Measurements from ENCODE around the gene BIK. TPM values are rescaled to one million over a fixed set of nuclear protein-coding genes. Genes with fewer than 3 reads are reported as not detected.
A peak's percentile ranks its signal among the peaks of the same experiment; 100 is the strongest.

The BIK gene
- total and polyA plus RNA-seq, 5 donors = 0.31 to 0.52 (median 0.33) TPM; not detected in 1

DNA sequence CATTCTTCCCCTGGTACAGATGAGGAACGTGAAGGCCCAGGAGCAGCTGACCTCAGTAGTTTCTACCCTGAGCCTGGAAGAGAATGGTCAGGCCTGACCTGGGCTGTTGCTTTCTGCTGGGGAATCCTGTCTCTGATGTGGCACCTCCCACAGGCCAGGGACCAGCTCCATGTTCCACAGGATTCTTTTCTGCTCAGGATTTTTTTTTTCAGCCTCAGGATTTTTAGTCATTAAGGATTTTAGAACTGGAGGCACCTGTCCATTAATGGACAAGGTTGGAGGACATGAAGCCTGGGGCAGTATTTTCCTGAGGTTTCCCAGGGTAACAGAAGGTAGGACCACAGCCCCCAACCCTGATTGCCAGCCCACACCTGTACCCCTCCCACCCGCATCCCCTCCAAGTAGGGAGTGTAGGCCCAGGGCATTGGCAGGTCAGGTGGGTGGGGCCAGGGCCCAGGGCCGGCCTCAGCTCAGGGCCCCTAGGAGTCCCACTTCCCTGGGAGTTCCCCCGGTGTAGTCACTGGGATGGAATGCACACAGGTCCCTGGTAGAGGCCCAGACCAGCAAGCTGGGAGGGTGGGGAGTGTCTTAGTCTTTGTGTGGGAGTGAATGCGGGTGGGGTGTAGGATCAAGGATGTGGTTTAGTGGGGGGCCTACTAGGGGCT, 16.1 kb downstream of the BIK start:
- intact Hi-C loops (cut with DNase I) = no loop called here
- DNase-seq (no peak), ATAC-seq (peak in 1 of 2 donors; percentile 30)
- WGBS = 57% methylated on average over 5 of the region's 5 CpGs
- H3K4me1 ChIP-seq (ENCODE audit: control insufficient read depth, insufficient read depth, low read length) = peaks cover 4% of the 10 kb centered on the region
- H3K9me3 ChIP-seq (ENCODE audit: control insufficient read depth, low read length) = no peaks in the 10 kb centered on the region
- H3K27me3 ChIP-seq (ENCODE audit: control insufficient read depth, insufficient read depth) = no peaks in the 10 kb centered on the region
- H3K4me3 ChIP-seq (ENCODE audit: low read length) = no peak overlapping the region
- H3K27ac ChIP-seq (ENCODE audit: low read length) = no peak overlapping the region

DNA sequence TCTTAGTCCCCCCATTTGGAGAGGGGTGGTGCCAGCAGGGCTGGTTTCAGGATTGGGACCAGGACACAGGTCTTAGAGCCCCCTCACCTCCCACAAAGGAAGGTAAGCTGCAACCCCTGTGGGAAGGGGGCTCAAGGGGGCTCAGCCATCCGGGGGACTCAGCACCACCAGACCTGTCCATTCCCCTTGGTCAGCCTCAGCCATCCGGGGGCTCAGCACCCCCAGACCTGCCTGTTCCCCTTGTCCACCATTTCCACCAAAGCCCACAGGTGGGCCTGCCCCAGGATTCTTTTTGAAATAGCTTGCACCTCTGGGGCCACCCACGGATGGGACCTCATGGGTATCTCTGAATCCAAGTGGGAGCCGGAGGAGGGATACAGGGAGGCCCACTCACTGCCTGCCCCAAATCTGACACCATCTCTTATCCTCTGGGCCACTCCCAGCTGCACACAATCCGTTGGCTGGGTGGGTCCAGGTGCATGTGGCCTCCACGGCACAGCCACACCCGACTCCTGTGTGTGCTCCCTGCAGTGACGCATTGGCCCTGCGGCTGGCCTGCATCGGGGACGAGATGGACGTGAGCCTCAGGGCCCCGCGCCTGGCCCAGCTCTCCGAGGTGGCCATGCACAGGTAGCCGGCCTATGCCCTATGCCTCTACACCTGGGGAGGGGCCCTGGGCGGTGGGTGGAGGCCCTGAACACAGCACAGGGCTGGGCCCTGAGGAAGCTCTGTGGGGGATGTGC, 16.8 kb downstream of the BIK start:
- H3K27ac ChIP-seq (ENCODE audit: low read length) = no peak overlapping the region
- intact Hi-C loops (cut with DNase I) = no loop called here
- ATAC-seq = no peak
- DNase-seq = no peak
- no peaks in the 10 kb centered on the region for H3K9me3 ChIP-seq (ENCODE audit: control insufficient read depth, low read length)
- 88% methylated on average over 17 of the region's 17 CpGs for WGBS
- no peaks in the 10 kb centered on the region for H3K27me3 ChIP-seq (ENCODE audit: control insufficient read depth, insufficient read depth)
- H3K4me1 ChIP-seq (ENCODE audit: control insufficient read depth, insufficient read depth, low read length) = peaks cover 7% of the 10 kb centered on the region
- no peak overlapping the region for H3K4me3 ChIP-seq (ENCODE audit: low read length)

DNA sequence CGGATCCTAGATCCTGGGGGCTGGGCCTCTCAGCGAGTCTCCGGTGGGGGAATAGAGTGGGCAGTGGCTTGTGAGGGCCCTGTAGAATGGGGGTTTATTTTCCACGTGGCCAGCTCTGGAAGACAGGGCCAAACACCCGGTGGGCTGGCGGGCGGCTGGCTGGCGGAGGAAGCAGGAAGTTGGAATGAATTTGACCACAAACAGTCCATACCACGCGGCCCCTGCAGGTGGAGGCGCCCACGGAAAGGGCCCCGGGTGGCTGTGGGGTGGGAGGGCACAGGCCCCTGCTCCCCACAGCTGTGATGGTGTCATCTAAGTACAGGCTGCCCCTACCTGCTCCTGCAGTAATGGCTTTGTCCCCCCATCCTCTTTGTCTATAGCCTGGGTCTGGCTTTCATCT, 17.6 kb downstream of the BIK start:
- WGBS = 63% methylated on average over 13 of the region's 13 CpGs
- H3K4me3 ChIP-seq (ENCODE audit: low read length) = no peak overlapping the region
- no peak overlapping the region for H3K27ac ChIP-seq (ENCODE audit: low read length)
- intact Hi-C loops (cut with DNase I) = no loop called here
- no peaks in the 10 kb centered on the region for H3K27me3 ChIP-seq (ENCODE audit: control insufficient read depth, insufficient read depth)
- ATAC-seq (no peak), DNase-seq (no peak)
- peaks cover 7% of the 10 kb centered on the region for H3K4me1 ChIP-seq (ENCODE audit: control insufficient read depth, insufficient read depth, low read length)
- no peaks in the 10 kb centered on the region for H3K9me3 ChIP-seq (ENCODE audit: control insufficient read depth, low read length)

DNA sequence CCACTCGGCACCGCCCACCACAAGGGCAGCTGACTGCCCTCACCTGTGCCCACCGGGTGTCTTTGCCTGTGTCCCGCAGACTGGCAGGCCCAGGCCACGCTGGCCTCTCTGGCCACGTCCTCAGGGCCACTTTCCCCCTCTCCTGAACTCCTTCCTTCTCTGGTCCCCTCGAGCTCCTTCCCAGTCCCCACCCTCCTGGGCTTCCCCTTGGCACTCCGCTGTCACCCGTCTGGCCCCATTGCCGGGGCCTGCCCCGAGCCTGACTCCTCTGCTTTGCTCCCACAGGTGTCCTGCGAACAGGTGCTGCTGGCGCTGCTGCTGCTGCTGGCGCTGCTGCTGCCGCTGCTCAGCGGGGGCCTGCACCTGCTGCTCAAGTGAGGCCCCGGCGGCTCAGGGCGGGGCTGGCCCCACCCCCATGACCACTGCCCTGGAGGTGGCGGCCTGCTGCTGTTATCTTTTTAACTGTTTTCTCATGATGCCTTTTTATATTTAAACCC, 18.4 kb downstream of the BIK start:
- 61% methylated on average over 20 of the region's 20 CpGs for WGBS
- ATAC-seq = no peak

DNA sequence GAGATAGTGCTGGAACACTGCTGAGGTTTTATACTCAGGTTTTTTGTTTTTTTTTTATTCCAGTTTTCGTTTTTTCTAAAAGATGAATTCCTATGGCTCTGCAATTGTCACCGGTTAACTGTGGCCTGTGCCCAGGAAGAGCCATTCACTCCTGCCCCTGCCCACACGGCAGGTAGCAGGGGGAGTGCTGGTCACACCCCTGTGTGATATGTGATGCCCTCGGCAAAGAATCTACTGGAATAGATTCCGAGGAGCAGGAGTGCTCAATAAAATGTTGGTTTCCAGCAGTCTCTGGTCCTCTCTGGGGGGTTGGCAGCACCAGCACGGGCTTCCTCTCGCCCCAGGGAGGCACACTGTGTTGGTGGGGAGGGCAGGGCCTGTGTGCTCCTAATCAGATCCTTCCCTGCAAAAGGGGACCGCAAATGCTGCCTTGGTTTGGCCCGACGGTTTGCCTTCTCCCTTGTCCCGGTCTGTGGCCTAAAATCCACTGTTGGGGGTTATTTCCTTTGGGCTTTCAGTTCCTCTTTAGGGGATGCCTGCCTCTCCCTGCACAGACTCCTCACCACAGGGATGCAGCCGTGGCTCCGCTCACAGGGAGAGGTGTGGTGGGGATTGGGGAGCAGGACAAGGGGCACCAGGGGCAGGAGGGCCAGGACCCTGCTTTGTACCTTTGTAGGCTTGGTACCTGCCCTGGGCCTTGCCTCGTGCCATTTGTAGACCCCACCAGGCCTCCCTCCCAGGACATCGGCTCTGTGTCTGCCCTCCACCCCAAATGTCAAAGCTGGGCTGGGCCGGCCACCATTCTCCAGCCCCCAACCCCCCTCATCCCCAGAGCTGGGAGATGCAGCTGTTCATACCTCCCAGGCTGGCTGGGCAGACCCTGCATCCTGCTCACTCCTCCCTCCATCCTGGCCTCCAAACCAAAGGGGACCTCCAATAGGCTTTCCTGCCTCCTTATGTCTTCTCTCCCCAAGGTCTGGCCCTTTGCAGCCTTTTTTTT, 19.2 kb downstream of the BIK start:
- DNase-seq = no peak
- no peaks in the 10 kb centered on the region for H3K9me3 ChIP-seq (ENCODE audit: control insufficient read depth, low read length)
- intact Hi-C loops (cut with DNase I) = no loop called here
- no peaks in the 10 kb centered on the region for H3K27me3 ChIP-seq (ENCODE audit: control insufficient read depth, insufficient read depth)
- no peak for ATAC-seq
- H3K4me3 ChIP-seq (ENCODE audit: low read length) = no peak overlapping the region
- H3K27ac ChIP-seq (ENCODE audit: low read length) = no peak overlapping the region
- 63% methylated on average over 16 of the region's 16 CpGs for WGBS
- H3K4me1 ChIP-seq (ENCODE audit: control insufficient read depth, insufficient read depth, low read length) = peaks cover 7% of the 10 kb centered on the region

More for the DNA sequence above, 18.4 kb downstream of the BIK start:
- Histone ChIP-seq H3K27ac (ENCODE audit: low read length) (no peak overlapping the region), H3K9me3 (ENCODE audit: control insufficient read depth, low read length) (no peaks in the 10 kb centered on the region), H3K27me3 (ENCODE audit: control insufficient read depth, insufficient read depth) (no peaks in the 10 kb centered on the region), H3K4me1 (ENCODE audit: control insufficient read depth, insufficient read depth, low read length) (peaks cover 7% of the 10 kb centered on the region), H3K4me3 (ENCODE audit: low read length) (no peak overlapping the region)
- DNase-seq = no peak
- intact Hi-C loops (cut with DNase I) = no loop called here

DNA sequence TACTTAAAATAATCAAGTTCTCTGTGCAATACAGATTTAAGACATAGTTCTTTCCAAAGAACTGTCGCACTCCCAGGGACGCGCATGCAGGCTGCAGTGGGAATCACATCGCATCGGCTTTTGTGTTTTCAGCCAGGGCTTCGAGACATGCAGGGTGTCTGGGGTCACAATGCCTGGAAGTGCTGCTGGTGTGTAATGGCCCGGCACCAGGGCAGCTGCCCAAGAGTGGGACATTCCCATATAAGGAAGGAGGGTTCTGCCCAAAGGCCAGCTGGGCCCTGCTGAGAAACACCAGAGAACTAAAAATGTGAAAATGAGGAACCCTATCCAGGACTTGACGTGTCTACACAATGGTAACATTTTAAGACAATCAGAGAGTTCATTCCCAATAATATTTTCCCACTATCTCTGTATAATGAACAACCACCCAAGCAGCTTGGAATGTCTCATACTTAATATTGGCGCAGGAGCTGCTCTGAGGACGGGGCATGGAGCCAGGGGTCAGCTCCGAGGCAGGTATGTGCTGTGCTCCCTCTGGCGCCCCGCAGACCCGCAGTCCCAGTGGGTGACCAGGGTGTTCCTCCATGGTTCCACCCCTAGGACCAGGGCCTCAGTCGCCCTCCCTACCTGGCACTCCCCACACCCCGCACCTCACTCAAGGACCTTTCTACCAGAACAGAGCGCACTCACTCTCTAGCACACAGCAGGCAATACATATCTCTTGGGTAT, 21.4 kb downstream of the BIK start:
- no peaks in the 10 kb centered on the region for H3K27me3 ChIP-seq (ENCODE audit: control insufficient read depth, insufficient read depth)
- H3K27ac ChIP-seq (ENCODE audit: low read length) = no peak overlapping the region
- intact Hi-C loops (cut with DNase I) = no loop called here
- peak; percentile 65 to 70 for ATAC-seq
- H3K4me3 ChIP-seq (ENCODE audit: low read length) = no peak overlapping the region
- DNase-seq = peak; percentile 65 to 86 (median 84)
- no peaks in the 10 kb centered on the region for H3K9me3 ChIP-seq (ENCODE audit: control insufficient read depth, low read length)
- WGBS = 55% methylated on average over 17 of the region's 17 CpGs
- peaks cover 9% of the 10 kb centered on the region for H3K4me1 ChIP-seq (ENCODE audit: control insufficient read depth, insufficient read depth, low read length)

DNA sequence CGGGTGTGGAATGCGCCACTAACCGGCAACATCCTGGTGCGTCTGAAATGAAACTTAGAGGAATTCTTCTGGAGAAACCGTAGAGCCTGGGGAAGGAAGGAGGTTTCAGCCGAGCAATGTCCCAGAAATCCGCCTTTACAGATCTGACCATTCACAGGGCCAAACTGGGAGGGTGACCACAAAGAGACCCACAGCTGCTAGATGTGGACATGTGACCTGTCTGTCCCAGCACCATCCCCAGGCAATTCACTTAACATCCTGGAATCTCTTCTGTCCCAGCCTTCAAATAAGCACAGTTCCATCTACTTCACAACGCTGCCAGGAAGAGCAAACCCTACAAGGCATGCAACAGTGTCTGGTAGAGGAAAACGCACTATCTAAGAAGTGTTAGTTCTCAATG, 22.9 kb downstream of the BIK start:
- ATAC-seq (no peak), DNase-seq (no peak)
- no peak overlapping the region for H3K27ac ChIP-seq (ENCODE audit: low read length)
- intact Hi-C loops (cut with DNase I) = no loop called here
- no peaks in the 10 kb centered on the region for H3K27me3 ChIP-seq (ENCODE audit: control insufficient read depth, insufficient read depth)
- 90% methylated on average over 9 of the region's 9 CpGs for WGBS
- no peak overlapping the region for H3K4me3 ChIP-seq (ENCODE audit: low read length)
- H3K4me1 ChIP-seq (ENCODE audit: control insufficient read depth, insufficient read depth, low read length) = peaks cover 9% of the 10 kb centered on the region
- H3K9me3 ChIP-seq (ENCODE audit: control insufficient read depth, low read length) = no peaks in the 10 kb centered on the region

DNA sequence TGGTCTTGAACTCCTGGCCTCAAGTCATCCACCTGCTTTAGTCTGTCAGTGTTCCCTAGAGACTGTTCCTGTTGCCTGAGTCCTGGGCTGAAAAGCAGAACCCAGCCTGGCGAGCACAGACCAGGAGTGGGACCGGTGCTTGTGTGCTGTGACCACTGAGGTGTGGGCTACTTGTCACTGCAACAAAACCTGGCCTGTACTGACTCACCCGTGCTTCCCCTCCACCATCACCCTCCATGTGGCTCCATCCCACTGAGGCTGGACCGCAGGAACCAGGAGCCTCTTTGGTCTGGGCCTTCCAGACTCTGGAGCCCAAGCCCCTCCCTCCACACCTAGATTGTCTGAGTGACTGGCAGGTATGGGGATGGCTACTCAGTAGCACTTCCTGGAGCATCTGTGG, 24.0 kb downstream of the BIK start:
- no peak overlapping the region for H3K27ac ChIP-seq (ENCODE audit: low read length)
- WGBS = 98% methylated on average over 4 of the region's 4 CpGs
- H3K4me1 ChIP-seq (ENCODE audit: control insufficient read depth, insufficient read depth, low read length) = peaks cover 9% of the 10 kb centered on the region
- no peak overlapping the region for H3K4me3 ChIP-seq (ENCODE audit: low read length)
- intact Hi-C loops (cut with DNase I) = no loop called here
- ATAC-seq = no peak
- H3K27me3 ChIP-seq (ENCODE audit: control insufficient read depth, insufficient read depth) = no peaks in the 10 kb centered on the region
- H3K9me3 ChIP-seq (ENCODE audit: control insufficient read depth, low read length) = no peaks in the 10 kb centered on the region
- DNase-seq = no peak

DNA sequence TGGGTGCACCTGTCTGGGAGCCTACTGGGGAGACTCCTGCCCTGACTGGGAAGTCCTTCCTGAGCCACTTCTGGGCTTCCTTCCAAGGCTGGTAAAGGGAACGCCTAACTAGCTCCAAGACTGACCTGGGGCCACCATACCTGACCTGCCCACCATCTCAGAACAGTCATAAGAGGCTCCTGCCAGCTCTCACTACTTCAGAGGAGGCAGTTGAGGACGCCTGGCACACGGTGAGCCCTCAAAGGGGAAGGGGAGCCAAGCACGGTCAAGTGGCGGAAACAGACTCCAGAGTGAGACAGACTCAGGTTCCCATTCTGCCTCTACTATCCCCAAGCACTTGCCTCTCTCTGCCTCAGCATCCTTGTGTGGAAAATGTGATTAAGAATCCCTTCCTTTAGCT, 25.0 kb downstream of the BIK start:
- Histone ChIP-seq H3K4me3 (ENCODE audit: low read length) (no peak overlapping the region), H3K9me3 (ENCODE audit: control insufficient read depth, low read length) (no peaks in the 10 kb centered on the region), H3K27ac (ENCODE audit: low read length) (no peak overlapping the region), H3K27me3 (ENCODE audit: control insufficient read depth, insufficient read depth) (no peaks in the 10 kb centered on the region), H3K4me1 (ENCODE audit: control insufficient read depth, insufficient read depth, low read length) (peaks cover 9% of the 10 kb centered on the region)
- WGBS = 85% methylated on average over 5 of the region's 5 CpGs
- no peak for ATAC-seq
- intact Hi-C loops (cut with DNase I) = no loop called here
- no peak for DNase-seq

DNA sequence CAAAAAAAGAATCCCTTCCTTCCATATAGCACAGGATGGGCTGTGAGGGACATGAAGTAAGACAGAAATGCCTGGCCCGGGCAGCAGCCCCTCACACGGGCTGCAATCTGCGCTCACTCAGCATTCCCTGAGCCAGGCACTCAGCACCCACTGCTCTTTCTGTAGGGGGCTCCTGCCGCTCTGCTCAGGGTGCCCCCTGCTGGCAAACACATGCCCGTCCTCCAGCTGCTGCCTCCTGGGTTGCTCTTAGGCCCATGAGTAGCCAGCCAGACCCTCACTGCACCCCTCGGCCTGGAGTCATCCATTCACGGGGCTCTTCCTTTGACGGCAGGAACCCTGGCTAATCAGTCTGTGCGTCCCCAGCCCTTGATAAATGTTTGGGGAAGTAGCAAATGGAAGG, 25.7 kb downstream of the BIK start:
- Histone ChIP-seq H3K4me3 (ENCODE audit: low read length) (no peak overlapping the region), H3K4me1 (ENCODE audit: control insufficient read depth, insufficient read depth, low read length) (peaks cover 8% of the 10 kb centered on the region), H3K27me3 (ENCODE audit: control insufficient read depth, insufficient read depth) (no peaks in the 10 kb centered on the region), H3K9me3 (ENCODE audit: control insufficient read depth, low read length) (no peaks in the 10 kb centered on the region), H3K27ac (ENCODE audit: low read length) (no peak overlapping the region)
- intact Hi-C loops (cut with DNase I) = no loop called here
- ATAC-seq = peak; percentile 54 to 68
- DNase-seq = peak in 2 of 3 donors; percentile 69 to 76
- WGBS = 27% methylated on average over 9 of the region's 9 CpGs

Data from right cardiac atrium (tissue), 5 donors.